ENCODE results near the gene BAD.

The BAD gene

DNA sequence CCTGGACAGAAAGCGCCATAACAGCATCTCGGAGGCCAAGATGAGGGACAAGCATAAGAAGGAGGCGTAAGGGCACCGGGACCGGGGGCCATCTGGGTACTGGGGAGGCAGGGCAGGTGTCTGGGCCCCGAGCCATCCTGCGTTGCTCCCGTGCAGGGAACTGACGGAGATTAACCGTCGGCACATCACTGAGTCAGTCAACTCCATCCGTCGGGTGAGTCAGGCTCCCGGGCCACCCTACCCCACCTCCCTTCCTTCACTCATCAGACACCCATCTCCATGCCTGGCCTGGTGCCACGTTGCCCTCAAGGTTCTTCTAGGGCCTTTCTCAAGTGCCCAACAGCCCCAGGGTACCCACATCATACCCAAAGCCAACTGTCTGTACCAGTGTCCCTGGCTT, 18.1 kb downstream of the BAD start:
- Mint-ChIP-seq H3K27ac (no peak overlapping the region), H3K9me3 (no peaks in the 10 kb centered on the region), H3K27me3 (ENCODE audit: low read depth, poor library complexity) (no peaks in the 10 kb centered on the region), H3K4me3 (no peak overlapping the region), H3K36me3 (ENCODE audit: low read depth) (peaks cover 5% of the 10 kb centered on the region), H3K4me1 (peaks cover 42% of the 10 kb centered on the region)
- DNase-seq = no peak
- no peak for TF ChIP-seq CTCF (IDR thresholded peaks at IDR 0.05)

DNA sequence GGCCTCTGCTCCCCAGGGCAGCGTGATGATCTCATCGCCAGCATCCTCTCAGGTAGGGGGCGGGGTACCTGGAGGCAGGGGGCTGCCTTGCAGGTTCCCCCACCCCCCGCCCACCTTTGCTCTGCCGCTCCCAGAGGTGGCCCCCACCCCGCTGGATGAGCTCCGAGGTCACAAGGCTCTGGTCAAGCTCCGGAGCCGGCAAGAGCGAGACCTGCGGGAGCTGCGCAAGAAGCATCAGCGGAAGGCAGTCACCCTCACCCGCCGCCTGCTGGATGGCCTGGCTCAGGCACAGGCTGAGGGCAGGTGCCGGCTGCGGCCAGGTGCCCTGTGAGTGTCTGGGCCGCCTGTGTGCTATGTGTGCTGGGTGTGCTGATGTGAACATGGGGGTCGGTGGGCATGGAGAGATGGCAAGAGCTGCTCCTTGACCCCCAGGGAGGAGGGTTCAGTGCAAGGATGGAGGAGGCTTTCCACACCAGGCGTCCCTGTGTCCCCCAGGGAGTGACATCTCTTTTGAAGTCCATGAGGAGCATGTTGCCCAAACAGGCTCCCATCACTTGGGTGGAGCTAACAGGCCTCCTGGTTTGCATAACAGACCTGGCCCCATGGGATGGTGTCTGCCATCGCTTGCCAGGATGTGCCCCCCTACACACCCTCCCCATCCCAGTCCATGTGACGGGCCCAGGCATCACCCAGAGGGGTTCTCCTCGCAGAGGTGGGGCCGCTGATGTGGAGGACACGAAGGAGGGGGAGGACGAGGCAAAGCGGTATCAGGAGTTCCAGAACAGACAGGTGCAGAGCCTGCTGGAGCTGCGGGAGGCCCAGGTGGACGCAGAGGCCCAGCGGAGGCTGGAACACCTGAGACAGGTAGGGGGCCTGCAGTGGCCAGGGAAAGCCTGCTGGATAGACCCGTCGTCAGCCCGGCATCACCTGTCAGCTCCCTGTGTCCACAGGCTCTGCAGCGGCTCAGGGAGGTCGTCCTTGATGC, 19.0 kb downstream of the BAD start:
- no peak for DNase-seq
- TF ChIP-seq CTCF (IDR thresholded peaks at IDR 0.05) = no peak

GRCh38 chr11:64264371-64264852, 20.1 kb downstream of the BAD start:
- peaks cover 14% of the 10 kb centered on the region for H3K36me3 Mint-ChIP-seq (ENCODE audit: low read depth)
- no peaks in the 10 kb centered on the region for H3K9me3 Mint-ChIP-seq
- DNase-seq = no peak
- H3K4me1 Mint-ChIP-seq = peaks cover 42% of the 10 kb centered on the region
- H3K4me3 Mint-ChIP-seq = no peak overlapping the region
- no peak for TF ChIP-seq CTCF (IDR thresholded peaks at IDR 0.05)
- peaks cover 2% of the 10 kb centered on the region for H3K27me3 Mint-ChIP-seq (ENCODE audit: low read depth, poor library complexity)
- H3K27ac Mint-ChIP-seq = peak overlapping the region; percentile 88

More for the DNA sequence above, 19.0 kb downstream of the BAD start:
- Mint-ChIP-seq H3K36me3 (ENCODE audit: low read depth) (peaks cover 5% of the 10 kb centered on the region), H3K9me3 (no peaks in the 10 kb centered on the region), H3K27ac (no peak overlapping the region), H3K4me3 (no peak overlapping the region), H3K27me3 (ENCODE audit: low read depth, poor library complexity) (no peaks in the 10 kb centered on the region), H3K4me1 (peaks cover 42% of the 10 kb centered on the region)

DNA sequence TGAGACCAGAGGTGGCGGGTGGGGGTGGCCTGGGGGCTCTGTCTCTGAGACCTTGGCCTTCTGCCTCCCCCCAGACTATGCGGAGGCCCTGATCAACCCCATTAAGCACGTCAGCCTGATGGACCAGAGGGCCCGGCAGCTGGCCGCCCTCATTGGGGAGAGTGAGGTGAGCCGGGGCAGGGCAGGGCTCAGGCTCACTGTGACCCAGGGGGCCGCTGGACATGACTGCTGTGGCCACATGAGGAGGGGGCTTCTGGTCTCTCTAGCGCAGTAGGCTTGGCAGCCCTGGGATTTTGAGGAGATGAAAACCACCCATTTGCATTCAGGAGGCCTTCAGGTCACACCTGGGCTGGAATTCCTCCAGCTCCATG, 20.5 kb downstream of the BAD start:
- Mint-ChIP-seq H3K27me3 (ENCODE audit: low read depth, poor library complexity) (peaks cover 2% of the 10 kb centered on the region), H3K4me1 (peaks cover 42% of the 10 kb centered on the region), H3K4me3 (no peak overlapping the region), H3K27ac (peak overlapping the region; percentile 88), H3K9me3 (no peaks in the 10 kb centered on the region), H3K36me3 (ENCODE audit: low read depth) (peaks cover 16% of the 10 kb centered on the region)
- TF ChIP-seq CTCF (IDR thresholded peaks at IDR 0.05) = no peak
- no peak for DNase-seq

GRCh38 chr11:64263021-64263946, 21.2 kb downstream of the BAD start:
- peak overlapping the region; percentile 59 for H3K27ac Mint-ChIP-seq
- peaks cover 35% of the 10 kb centered on the region for H3K4me1 Mint-ChIP-seq
- TF ChIP-seq CTCF (IDR thresholded peaks at IDR 0.05) = no peak

More at GRCh38 chr11:64263021-64263946, 21.2 kb downstream of the BAD start:
- peak; percentile 60 for DNase-seq
- H3K4me3 Mint-ChIP-seq = no peak overlapping the region
- peaks cover 16% of the 10 kb centered on the region for H3K36me3 Mint-ChIP-seq (ENCODE audit: low read depth)
- no peaks in the 10 kb centered on the region for H3K9me3 Mint-ChIP-seq
- H3K27me3 Mint-ChIP-seq (ENCODE audit: low read depth, poor library complexity) = peaks cover 2% of the 10 kb centered on the region

All from nephron progenitor cell (in vitro differentiated cells).